ENCODE data around the gene SPRN. TPM values are rescaled to one million over a fixed set of nuclear protein-coding genes. Genes with fewer than 3 reads are reported as not detected.
"Not testable (repeated sequence)": the region's sequence is repeated elsewhere in the genome, so short reads cannot be mapped to it uniquely, and the experiment has no call there.

The SPRN gene
- total RNA-seq, 1 experiment from 2014 or later, result 0.59 TPM

DNA sequence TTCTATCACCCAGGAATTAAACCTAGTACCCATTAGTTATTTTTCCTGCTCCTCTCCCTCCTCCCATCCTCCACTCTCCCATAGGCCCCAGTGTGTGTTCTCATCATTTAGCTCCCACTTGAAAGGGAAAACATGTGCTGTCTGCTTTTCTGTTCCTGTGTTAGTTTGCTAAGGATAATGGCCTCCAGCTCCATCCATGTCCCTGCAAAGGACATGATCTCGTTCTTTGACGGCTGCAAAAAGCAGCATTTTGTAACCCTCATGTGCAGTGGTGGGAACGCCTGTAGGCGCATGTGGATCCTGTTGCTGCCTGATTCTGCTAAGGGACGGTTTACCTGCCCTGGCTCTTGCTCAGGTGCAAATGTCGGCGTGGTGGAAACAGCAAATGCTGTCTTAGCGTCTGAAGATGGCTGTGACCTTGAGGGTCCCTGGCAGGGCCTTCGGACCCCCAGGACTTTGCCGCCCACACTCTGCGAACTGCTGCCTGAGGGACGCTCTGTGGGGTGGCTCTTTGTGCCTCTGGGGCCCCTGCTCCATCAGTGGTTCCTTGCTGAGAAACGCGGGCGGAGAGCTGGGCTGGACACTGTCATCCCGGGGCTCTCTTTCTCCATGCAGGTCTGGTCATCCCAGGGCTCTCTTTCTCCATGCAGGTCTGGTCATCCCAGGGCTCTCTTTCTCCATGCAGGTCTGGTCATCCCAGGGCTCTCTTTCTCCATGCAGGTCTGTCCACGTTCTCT is 36.0 kb downstream of the SPRN start (continued):
- TF ChIP-seq, protein P1, sequence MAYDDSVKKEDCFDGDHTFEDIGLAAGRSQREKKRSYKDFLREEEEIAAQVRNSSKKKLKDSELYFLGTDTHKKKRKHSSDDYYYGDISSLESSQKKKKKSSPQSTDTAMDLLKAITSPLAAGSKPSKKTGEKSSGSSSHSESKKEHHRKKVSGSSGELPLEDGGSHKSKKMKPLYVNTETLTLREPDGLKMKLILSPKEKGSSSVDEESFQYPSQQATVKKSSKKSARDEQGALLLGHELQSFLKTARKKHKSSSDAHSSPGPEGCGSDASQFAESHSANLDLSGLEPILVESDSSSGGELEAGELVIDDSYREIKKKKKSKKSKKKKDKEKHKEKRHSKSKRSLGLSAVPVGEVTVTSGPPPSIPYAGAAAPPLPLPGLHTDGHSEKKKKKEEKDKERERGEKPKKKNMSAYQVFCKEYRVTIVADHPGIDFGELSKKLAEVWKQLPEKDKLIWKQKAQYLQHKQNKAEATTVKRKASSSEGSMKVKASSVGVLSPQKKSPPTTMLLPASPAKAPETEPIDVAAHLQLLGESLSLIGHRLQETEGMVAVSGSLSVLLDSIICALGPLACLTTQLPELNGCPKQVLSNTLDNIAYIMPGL (CRISPR knock-in tag; IDR thresholded peaks at IDR 0.05), result no peak

DNA sequence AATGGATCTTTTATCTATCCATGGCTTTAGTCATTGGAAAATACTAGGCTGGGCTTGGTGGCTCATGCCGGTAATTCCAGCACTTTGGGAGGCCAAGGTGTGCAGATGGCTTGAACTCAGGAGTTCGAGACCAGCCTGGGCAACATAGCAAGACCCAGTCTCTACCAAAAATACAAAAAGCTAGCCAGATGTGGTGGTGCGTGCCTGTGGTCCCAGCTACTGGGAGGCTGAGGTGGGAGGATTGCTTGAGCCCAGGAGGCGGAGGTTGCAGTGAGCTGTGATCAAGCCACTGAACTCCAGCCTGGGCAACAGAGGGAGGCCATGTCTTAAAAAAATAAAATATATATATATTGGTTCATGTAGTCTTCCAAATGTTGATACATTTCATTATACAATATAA is 37.5 kb downstream of the SPRN start:
- DNase-seq (ENCODE audit: low spot score); POLR2A ChIA-PET; H3K27me3 Mint-ChIP-seq (ENCODE audit: low read depth); H3K36me3 Mint-ChIP-seq; H3K4me3 Mint-ChIP-seq; H3K9me3 Mint-ChIP-seq; CTCF ChIA-PET; ATAC-seq; H3K4me1 Mint-ChIP-seq; H3K27ac Mint-ChIP-seq: not testable (repeated sequence)

DNA sequence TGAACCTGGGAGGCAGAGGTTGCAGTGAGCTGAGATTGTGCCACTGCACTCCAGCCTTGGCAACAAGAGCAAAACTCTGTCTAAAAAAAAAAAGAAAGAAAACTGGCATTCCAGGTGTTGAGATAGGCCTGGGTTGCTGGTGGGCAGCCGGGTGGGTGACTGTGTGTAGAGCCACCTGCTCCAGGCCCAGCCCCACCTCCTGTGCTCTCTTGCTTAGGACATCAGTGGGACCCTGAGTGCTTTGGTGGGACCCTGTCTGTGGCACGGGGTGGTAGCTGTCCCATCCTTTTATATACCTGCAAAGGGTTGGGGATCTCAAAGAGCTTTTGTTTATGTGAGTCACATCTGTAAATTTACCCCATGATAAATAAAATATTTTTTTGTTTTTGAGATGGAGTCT is 39.2 kb downstream of the SPRN start:
- no peak overlapping the region for H3K27ac Mint-ChIP-seq
- ChIA-PET POLR2A (no interaction called here), CTCF (no interaction called here)
- peaks cover 11% of the 10 kb centered on the region for H3K27me3 Mint-ChIP-seq (ENCODE audit: low read depth)
- ATAC-seq (no peak), DNase-seq (ENCODE audit: low spot score) (no peak)
- no peaks in the 10 kb centered on the region for H3K36me3 Mint-ChIP-seq
- no peak overlapping the region for H3K4me3 Mint-ChIP-seq
- no peaks in the 10 kb centered on the region for H3K4me1 Mint-ChIP-seq
- H3K9me3 Mint-ChIP-seq, result no peaks in the 10 kb centered on the region
- TF ChIP-seq CREB1 (CRISPR knock-in tag; IDR thresholded peaks at IDR 0.05), result no peak

DNA sequence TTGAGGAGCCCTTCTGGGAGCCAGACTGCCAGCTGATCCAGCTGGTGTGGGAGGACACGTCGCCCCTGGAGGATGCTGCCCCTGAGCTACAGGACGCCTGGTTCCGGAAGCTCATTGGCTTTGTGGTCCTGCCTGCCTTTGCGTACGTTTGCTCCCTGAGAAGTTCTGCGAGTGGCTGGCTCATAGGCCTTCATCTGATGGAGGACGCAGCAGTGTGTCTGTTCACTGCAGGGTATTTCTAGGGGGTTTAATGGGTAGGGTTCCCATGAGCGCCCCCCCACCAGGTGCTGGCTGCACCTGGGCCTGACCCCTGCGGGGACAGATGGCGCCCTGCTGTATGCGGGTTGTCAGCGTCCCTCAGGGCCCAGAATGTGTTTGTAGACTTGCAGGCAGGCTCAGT is 40.4 kb downstream of the SPRN start:
- no peaks in the 10 kb centered on the region for H3K9me3 Mint-ChIP-seq
- DNase-seq (ENCODE audit: low spot score) (no peak), ATAC-seq (no peak)
- peaks cover 20% of the 10 kb centered on the region for H3K27me3 Mint-ChIP-seq (ENCODE audit: low read depth)
- H3K36me3 Mint-ChIP-seq, result no peaks in the 10 kb centered on the region
- ChIA-PET CTCF (no interaction called here), POLR2A (no interaction called here)
- no peak overlapping the region for H3K27ac Mint-ChIP-seq
- no peak overlapping the region for H3K4me3 Mint-ChIP-seq
- no peaks in the 10 kb centered on the region for H3K4me1 Mint-ChIP-seq
- TF ChIP-seq, protein P2, sequence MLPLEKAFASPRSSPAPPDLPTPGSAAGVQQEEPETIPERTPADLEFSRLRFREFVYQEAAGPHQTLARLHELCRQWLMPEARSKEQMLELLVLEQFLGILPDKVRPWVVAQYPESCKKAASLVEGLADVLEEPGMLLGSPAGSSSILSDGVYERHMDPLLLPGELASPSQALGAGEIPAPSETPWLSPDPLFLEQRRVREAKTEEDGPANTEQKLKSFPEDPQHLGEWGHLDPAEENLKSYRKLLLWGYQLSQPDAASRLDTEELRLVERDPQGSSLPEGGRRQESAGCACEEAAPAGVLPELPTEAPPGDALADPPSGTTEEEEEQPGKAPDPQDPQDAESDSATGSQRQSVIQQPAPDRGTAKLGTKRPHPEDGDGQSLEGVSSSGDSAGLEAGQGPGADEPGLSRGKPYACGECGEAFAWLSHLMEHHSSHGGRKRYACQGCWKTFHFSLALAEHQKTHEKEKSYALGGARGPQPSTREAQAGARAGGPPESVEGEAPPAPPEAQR (CRISPR knock-in tag; IDR thresholded peaks at IDR 0.05), result no peak
- TF ChIP-seq ESRRA (CRISPR knock-in tag; IDR thresholded peaks at IDR 0.05; ENCODE audit: borderline replicate concordance), result no peak
- TF ChIP-seq MYBL2 (CRISPR knock-in tag; IDR thresholded peaks at IDR 0.05), result no peak
- TF ChIP-seq RORB (CRISPR knock-in tag; IDR thresholded peaks at IDR 0.05), result no peak
- TF ChIP-seq, protein P3, sequence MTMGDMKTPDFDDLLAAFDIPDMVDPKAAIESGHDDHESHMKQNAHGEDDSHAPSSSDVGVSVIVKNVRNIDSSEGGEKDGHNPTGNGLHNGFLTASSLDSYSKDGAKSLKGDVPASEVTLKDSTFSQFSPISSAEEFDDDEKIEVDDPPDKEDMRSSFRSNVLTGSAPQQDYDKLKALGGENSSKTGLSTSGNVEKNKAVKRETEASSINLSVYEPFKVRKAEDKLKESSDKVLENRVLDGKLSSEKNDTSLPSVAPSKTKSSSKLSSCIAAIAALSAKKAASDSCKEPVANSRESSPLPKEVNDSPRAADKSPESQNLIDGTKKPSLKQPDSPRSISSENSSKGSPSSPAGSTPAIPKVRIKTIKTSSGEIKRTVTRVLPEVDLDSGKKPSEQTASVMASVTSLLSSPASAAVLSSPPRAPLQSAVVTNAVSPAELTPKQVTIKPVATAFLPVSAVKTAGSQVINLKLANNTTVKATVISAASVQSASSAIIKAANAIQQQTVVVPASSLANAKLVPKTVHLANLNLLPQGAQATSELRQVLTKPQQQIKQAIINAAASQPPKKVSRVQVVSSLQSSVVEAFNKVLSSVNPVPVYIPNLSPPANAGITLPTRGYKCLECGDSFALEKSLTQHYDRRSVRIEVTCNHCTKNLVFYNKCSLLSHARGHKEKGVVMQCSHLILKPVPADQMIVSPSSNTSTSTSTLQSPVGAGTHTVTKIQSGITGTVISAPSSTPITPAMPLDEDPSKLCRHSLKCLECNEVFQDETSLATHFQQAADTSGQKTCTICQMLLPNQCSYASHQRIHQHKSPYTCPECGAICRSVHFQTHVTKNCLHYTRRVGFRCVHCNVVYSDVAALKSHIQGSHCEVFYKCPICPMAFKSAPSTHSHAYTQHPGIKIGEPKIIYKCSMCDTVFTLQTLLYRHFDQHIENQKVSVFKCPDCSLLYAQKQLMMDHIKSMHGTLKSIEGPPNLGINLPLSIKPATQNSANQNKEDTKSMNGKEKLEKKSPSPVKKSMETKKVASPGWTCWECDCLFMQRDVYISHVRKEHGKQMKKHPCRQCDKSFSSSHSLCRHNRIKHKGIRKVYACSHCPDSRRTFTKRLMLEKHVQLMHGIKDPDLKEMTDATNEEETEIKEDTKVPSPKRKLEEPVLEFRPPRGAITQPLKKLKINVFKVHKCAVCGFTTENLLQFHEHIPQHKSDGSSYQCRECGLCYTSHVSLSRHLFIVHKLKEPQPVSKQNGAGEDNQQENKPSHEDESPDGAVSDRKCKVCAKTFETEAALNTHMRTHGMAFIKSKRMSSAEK (CRISPR knock-in tag; IDR thresholded peaks at IDR 0.05; ENCODE audit: borderline replicate concordance), result no peak
- TF ChIP-seq RELA (CRISPR knock-in tag; IDR thresholded peaks at IDR 0.05; ENCODE audit: borderline replicate concordance), result no peak
- TF ChIP-seq SP1 (CRISPR knock-in tag; conservative IDR thresholded peaks at IDR 0.05), result no peak
- no peak for TF ChIP-seq GRHL2 (CRISPR knock-in tag; IDR thresholded peaks at IDR 0.05; ENCODE audit: insufficient replicate concordance, severe bottlenecking)
- TF ChIP-seq ZNF219 (CRISPR knock-in tag; IDR thresholded peaks at IDR 0.05; ENCODE audit: borderline replicate concordance), result no peak
- TF ChIP-seq, protein P4, sequence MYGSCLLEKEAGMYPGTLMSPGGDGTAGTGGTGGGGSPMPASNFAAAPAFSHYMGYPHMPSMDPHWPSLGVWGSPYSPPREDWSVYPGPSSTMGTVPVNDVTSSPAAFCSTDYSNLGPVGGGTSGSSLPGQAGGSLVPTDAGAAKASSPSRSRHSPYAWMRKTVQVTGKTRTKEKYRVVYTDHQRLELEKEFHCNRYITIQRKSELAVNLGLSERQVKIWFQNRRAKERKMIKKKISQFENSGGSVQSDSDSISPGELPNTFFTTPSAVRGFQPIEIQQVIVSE (CRISPR knock-in tag; IDR thresholded peaks at IDR 0.05; ENCODE audit: borderline replicate concordance), result no peak
- no peak for TF ChIP-seq TP53 (CRISPR knock-in tag; IDR thresholded peaks at IDR 0.05)
- TF ChIP-seq TCF7 (CRISPR knock-in tag; IDR thresholded peaks at IDR 0.05; ENCODE audit: low read depth), result no peak
- TF ChIP-seq, protein P5, sequence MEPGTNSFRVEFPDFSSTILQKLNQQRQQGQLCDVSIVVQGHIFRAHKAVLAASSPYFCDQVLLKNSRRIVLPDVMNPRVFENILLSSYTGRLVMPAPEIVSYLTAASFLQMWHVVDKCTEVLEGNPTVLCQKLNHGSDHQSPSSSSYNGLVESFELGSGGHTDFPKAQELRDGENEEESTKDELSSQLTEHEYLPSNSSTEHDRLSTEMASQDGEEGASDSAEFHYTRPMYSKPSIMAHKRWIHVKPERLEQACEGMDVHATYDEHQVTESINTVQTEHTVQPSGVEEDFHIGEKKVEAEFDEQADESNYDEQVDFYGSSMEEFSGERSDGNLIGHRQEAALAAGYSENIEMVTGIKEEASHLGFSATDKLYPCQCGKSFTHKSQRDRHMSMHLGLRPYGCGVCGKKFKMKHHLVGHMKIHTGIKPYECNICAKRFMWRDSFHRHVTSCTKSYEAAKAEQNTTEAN (CRISPR knock-in tag; IDR thresholded peaks at IDR 0.05), result no peak
- no peak for TF ChIP-seq FOXP1 (CRISPR knock-in tag; IDR thresholded peaks at IDR 0.05; ENCODE audit: borderline replicate concordance)
- TF ChIP-seq ZNF263 (CRISPR knock-in tag; IDR thresholded peaks at IDR 0.05; ENCODE audit: low read depth), result no peak
- TF ChIP-seq, protein P6, sequence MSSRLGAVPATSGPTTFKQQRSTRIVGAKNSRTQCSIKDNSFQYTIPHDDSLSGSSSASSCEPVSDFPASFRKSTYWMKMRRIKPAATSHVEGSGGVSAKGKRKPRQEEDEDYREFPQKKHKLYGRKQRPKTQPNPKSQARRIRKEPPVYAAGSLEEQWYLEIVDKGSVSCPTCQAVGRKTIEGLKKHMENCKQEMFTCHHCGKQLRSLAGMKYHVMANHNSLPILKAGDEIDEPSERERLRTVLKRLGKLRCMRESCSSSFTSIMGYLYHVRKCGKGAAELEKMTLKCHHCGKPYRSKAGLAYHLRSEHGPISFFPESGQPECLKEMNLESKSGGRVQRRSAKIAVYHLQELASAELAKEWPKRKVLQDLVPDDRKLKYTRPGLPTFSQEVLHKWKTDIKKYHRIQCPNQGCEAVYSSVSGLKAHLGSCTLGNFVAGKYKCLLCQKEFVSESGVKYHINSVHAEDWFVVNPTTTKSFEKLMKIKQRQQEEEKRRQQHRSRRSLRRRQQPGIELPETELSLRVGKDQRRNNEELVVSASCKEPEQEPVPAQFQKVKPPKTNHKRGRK (CRISPR knock-in tag; IDR thresholded peaks at IDR 0.05; ENCODE audit: borderline replicate concordance), result no peak
- TF ChIP-seq NFYB (CRISPR knock-in tag; conservative IDR thresholded peaks at IDR 0.05; ENCODE audit: low read depth), result no peak

All from WTC11 (cell line).